ENCODE measurements around the gene HSPB6.

GRCh38 chr19:35722461-35722860 lies 34.4 kb downstream of the HSPB6 start:
- TF ChIP-seq POLR2A (IDR thresholded peaks at IDR 0.05) (no peak), CTCF (IDR thresholded peaks at IDR 0.05) (no peak)

Data from gastroesophageal sphincter (tissue), 3 donors.